Measurements from ENCODE around the gene EP400.
"Not testable (repeated sequence)": the region's sequence is repeated elsewhere in the genome, so short reads cannot be mapped to it uniquely, and the experiment has no call there.

Gene EP400

DNA sequence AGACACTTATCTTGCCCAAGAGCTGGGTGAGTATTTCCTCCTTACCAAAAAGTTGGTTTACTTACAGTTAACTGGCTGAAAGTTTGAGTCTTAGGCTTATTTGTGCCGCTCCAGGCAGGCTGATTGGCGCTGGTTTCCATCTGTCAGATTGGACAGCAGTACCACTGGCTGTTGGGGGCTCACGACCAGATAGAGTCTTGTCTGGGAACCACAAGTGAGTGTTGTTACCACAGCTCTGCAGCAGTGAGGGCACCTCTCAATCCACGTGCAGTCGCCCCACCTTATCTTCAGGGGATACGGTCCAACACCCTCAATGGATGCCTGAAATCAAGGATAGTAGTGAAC, 135.5 kb downstream of the EP400 start:
- no peak for DNase-seq (ENCODE audit: low spot score)

DNA sequence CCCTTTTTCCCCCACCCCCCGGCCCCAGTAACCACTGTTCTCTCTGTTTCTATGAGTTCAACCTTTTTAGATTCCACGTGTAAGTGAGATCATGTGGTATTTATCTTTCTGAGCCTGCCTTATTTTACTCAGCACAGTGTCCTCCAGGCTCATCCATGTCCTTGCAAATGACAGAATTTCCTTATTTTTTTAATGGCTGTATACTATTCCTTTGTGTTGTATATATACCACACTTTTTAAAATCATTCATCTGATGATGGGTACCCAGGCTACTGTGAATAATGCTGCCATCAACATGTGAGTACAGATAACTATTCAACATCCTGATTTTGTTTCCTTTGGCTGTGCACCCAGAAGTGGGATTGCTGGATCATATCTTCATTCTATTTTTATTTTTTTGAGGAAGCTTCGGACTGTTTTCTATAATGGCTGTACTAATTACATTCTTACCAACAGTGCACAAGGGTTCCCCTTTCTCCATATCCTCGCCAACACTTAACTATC, 139.7 kb downstream of the EP400 start:
- DNase-seq (ENCODE audit: low spot score): no peak

DNA sequence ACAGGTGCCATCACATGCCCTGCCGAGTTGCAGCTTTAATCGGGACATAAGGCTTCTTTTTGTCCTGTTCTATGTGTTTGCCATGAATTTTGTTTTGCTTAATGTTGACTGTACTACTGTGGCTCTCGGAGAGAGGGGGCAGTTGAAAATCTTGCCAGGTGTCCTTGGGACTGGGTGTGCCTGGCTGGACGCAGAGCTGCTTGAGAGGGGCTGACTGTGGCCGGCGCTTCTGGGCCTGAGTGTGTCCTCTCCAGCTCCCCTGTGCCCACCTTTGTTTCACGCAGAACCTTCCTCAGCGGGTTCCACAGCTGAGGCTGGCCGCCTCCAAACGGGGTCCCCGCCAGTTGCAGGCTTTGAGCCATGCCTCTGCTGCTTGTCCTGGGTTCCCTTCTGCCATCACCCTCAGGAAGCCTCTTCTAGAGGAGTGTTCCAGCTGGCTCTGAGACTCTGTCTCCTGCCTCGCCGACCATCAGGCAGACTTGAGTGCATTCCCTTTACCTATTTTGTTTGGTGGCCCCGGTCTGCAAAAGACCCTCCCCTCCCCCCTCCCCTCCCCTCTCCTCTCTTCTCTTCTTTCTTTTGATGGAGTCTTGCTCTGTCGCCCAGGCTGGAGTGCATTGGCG, 144.6 kb downstream of the EP400 start:
- no peak for DNase-seq (ENCODE audit: low spot score)

DNA sequence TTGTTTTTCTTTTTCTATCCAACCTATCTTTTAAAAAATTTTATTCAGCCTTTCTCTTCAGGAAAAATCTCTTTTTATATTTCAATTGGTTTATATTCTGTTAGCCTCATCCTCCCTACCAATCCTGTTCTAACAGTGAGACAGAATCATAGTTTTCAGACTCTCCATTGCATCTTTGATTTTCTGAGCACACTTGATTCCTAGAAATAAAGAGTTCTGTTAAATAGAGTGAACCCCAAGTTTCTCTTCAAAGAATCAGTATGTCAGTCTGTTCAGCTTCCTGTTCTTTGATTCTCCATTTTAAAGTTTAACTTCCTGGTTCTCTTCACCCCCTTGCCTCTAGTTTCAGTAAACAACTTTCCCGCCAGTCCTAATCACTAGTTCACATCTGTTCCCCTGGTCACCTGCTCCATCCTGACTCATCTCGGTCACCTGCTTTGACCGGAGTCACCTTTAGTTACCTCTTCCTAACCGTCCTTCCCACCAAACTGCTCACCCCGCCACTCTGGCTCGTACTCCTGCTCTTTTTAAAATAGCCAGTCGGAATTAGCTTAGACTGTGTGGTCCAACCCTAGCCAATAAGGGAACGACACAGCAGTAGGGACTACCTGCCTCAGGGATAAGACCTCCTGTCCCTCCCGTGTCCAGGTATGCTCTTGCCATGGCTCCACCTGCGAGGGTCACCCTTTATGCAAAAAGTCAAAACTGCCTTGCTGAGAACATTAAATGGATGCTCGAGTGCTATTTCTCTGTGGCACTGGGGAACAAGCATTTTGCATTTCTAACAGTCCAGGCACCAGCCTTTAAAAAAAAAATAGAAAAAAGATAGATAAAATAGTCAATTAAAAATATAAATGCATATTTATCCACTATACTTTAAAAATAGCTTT, 146.0 kb downstream of the EP400 start:
- DNase-seq (ENCODE audit: low spot score): no peak

DNA sequence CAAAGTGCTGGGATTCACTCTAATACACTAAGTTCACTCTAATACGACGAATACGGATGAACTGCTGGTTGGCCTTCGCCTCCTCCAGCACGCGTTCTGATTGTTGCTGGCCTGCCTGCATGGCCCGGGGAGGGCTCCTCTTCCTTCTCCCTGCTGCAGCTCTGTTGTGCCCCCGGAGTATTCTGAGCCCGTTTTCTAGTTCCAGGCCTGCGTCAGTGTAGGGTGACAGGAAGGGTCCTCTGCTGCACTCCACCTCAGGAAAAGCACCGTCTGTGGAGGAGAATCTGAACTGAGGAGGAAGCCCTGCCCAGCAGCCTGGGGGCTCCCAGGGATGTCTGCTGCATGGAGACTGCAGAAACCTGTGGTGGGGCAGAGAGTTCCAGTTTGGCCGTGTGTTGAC, 150.0 kb downstream of the EP400 start:
- DNase-seq (ENCODE audit: low spot score): no peak

DNA sequence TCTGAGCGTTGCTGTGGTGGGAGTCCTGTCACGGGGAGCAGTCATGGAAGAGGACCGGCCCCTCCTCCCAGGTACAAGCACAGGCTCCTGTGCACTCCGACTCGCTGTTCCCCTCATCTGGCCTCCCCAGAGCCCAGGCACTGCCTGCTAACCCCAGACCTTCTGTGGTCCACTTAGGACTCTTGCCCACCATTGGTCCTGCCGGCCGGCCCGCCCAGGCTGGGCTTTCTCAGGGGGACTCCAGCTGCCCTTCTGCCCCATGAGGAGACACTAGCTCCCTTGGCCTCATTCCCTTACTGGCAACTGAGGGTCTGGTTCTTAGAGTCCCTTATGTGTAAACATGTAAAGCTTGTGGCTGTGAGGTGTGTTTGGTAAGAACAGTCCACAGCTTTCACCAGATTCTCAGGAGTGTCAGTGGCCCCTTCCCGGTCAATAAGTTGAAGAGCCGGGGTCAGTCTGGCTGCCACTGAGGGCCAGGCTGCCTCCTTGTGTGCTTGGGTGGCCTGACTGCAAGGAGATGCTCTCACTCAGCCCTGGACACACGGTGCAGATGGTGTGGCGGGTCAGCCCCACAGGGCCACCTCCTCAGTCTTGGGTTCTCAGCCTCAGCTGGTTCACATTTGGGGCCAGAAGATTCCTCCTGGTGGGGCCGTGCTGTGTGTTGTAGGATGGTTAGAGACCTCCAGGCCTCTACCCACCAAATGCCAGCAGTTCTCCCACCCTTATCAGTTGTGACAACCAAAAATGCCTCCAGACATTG, 150.7 kb downstream of the EP400 start:
- DNase-seq (ENCODE audit: low spot score): no peak

DNA sequence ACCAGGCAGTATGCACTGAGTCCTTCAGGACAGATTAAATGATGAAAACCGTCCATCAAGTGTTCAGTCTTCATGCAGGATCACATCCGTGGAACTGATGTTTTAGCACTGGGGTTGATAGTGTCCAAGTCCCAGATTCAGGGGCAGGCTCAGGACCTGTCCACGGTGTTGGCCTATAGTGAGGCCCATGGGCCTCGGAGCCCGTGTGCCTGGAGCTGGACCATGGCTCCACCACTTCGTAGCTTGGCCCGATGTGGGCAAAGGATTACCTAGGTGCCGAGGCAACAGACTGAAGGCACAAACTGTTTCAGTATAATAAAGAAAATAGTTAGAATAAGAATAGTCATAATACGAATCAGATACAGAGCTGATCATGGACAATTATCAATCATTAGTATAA, 152.6 kb downstream of the EP400 start:
- no peak for DNase-seq (ENCODE audit: low spot score)

DNA sequence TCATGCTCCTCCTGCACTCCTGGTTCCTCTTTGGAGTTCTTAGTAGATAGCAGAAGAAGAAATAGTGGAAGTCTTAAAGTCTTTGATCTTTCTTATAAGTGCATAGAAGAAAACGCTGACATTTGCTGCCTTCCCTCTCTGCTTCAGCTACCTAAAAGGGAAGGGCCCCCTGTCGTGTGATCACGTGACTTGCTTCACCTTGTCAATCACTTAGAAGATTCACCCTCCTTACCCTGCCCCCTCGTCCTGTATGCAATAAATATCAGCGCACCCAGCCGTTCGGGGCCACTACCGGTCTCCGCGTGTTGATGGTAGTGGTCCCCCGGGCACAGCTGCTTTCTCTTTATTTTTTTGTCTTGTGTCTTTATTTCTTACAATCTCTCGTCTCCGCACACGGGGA, 153.3 kb downstream of the EP400 start:
- DNase-seq (ENCODE audit: low spot score): not testable (repeated sequence)

DNA sequence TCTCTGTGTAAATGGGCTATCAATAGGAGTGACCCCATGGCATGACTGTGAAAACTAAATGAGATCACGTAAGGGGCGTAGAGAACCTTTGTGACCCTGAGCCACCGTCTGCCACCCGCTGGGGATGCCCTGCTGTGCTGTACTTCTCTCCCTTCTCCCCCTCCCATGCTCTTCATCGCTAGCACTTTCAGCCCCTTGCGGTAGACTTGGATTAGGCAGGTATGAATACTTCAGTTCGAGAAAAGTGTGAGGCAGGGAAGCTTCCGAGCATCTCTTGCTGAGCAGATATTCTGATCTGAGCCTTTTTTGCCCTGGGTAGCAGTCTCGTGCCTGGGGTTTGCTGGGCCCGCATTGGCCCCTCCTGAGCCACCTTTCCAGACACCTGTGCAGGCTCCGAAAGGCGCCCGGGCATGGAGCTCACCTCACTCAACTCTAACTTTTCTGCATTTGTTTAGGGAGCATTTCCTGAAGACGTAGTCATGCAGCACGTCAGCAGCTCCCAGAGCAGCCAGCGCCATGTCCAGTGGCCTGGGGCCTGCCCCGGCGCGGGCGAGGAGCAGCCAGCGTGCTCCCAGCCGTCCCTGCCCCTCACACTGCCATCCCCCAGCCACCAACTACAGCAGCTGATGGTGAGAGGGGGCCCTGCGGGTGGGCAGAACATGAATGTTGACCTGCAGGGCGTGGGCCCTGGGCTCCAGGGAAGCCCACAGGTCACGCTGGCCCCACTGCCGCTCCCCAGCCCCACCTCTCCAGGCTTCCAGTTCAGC, 154.0 kb downstream of the EP400 start:
- no peak for DNase-seq (ENCODE audit: low spot score)

DNA sequence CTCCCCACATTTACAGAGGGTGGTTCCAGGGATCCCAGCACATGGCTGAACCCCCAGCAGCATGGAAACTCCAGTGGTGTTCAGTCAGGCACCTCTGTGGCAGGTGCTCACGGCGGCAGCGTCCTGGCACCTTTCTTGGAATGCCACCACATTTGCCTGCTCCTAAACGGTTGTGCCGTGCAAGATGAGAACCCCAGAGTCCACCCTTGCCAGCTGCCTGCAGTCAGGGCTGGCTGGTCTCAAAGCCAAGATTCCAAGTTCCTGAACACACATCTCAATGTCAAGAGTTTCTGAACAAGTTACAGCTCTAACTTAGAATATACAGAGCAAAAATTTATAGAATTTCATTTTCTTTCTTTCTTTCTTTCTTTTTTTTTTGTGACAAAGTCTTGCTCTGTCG, 155.7 kb downstream of the EP400 start:
- no peak for DNase-seq (ENCODE audit: low spot score)

DNA sequence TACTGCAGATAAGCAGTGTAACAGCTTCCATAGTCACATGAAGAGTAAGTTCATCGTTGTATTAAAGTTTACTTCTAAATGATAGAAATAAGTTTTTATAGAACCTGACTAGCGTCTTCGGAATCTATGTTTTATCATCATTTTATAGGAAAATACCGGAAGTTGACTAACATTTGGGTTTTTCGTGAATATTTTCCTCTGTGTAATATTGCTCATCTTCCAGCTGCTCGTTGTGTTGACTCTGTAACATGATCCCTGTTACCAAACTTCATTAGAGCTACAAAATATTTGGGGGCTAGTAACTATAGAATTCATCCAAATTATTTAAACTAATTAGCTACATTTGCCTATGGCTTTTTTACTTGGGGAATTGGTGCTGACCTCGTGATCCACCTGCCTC, 157.2 kb downstream of the EP400 start:
- DNase-seq (ENCODE audit: low spot score): no peak

DNA sequence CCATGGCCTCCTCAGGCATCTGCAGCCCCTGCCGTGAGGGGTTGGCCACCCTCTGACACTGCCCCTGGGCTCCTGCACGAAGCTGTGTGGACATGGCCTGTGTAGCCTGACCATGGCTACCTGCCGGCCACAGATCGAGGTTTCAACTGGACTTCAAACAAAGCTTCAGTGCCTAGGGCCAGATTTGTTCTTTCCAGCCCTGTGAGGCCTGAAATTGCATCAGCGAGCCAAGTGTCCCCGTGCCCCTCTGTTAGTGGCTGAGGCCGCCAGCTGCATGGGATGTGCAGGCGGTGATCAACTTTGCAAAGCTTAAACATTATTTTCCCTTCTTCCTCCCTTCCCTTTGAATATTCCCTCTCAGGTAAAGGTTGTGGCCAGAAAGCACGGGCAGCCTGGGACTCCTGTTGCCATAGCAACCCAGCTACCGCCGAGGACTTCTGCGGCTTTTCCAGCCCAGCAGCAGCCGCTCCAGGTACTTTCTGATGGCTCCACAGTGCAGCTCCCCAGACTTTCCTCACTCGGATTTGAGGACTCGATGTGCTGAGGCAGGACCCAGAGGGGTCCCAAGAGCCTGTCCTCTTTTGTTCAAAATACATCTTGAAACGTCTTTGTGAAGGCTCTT, 158.6 kb downstream of the EP400 start:
- no peak for DNase-seq (ENCODE audit: low spot score)

DNA sequence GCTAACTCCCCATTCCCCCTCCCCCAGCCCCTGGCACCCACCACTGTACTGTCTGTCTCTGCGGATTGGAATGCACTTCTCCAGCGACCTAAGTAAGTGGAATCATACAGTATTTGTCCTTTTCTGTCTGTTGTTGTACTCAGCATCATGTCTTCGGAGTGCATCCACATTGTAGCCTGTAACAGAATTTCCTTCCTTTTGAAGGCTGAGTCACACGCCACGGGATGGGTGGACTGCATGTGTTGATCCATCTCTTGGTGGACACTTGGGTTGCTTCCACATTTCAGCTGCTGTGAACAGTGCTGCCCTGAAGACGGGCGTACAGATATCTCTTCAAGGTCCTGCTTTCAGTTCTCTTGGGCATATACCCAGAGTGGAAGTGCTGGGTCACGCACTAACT, 160.0 kb downstream of the EP400 start:
- no peak for DNase-seq (ENCODE audit: low spot score)

DNA sequence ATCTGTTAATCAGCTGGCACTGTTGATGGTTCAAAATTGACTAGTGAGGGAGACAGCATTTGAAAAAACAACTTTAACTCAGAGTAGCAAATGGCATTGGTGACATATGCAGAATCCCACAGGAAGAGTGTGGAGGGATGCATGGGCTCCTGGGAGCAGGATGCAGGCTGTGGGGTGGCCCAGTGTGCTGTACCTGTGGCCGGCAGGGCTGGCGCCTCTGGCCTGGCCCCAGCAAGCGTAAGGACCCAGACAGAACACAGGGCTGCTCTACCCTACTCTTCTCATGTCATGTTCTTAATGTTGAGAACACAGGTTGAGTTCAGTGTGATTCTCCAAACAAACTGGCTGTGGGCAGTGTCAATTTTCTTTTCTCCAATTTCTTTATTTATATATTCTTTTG, 160.9 kb downstream of the EP400 start:
- no peak for DNase-seq (ENCODE audit: low spot score)

DNA sequence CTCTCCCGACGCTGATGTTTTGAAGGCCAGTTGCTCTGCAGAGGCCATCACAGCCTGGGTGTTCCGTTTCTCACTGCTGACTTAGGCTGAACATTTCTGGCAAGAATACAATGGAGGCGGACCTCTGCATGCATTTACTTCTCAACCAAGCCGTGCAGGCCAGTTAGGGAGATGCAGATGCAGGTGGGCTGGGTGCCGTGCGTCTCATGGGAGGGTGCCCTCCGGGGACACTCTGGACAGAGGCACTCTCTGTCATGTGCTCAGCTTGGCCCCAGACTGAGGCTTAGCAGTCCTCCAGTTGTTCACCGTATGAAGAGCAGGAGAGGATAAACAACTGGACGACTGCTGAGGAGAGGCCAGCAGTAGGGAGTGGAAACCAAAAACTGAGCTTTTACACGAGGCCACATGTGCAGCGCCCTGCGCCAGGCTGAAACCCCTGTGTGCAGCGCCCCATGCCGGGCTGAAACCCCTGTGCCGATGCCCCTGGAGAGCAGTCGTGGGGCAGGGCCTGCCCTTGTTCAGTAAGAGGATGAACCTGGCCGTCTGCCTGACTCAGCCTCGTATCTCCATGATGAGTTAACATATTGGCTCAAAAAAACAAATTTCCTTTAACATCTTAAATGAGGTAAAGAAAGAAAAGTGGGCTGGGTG, 162.0 kb downstream of the EP400 start:
- no peak for DNase-seq (ENCODE audit: low spot score)

DNA sequence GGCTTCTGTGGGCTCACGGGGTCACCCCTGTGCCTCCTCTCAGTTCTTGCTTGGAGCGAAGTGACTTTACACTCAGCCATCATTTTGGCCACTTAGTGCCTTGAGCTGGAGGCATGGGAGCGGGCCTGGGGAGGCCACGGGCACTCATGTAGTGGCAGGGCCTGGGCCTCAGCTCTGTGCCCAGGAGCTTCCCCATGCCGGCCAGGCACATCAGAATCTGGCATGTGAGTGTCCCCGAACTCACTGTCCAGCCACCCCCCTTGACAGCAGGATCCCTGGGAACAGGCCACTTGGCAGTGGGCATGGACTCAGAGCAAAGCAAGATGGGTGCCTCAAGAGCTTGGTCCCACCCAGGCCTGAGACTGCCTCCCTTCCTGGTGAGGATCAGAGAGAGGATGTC, 164.9 kb downstream of the EP400 start:
- no peak for DNase-seq (ENCODE audit: low spot score)

DNA sequence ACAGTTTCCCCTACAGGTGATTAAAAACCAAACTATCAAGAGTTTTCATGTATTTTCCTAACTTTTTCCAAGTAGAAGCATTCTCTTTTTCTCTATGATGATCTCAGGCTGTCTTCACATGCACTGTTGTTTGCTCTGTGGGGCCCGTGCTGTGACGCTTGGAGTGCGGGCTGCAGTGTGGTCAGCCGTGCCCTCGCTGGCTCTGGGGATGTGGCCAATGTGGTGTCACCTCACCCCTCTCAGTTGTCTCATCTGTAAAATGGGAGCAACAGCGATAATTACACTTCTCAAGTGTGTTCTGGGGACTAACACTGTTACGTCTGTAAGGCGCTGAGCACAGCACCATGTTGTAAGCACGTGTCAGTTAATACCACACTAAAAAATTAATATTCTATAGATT, 165.8 kb downstream of the EP400 start:
- DNase-seq (ENCODE audit: low spot score): no peak

DNA sequence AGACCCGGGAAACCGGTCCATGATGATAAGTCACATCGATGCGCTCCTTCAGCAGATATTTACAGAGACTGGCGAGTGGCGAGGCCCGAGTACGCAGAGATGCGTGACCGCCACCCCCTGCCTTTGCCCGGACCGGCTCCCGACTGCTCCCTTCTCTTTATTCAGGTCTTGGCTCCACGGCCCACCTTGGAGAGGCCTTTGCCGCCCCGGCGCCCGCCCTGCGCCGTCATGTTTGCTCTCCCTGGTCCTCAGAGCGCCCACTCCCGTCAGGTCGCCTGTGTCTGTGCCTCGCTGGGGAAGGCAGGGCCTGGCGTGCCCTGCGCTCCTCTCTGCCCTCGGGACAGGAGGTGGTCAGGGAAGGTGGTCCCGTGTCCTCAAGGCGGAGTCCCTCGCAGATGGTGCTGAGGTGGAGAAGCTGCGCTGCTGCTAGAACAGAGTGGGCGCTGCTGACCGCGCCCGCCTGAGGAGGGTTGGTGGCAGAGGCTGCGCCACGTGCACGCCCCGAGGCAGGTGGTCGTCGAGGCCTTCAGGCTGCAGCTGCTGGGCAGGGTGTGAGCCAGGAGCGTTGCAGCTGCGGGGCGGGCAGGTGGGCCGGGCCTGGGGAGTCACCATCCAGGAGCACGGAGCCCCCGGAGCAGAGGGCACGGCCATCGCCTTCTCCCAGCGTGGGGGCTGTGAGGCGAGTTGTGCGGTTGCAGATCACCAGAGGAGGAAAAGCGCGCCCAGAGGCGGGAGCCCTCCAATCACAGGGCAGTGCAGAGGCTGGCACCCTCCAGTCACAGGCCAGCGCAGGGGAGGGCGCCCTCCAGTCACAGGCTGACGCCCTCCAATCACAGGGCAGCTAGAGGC, 167.2 kb downstream of the EP400 start:
- no peak for DNase-seq (ENCODE audit: low spot score)

DNA sequence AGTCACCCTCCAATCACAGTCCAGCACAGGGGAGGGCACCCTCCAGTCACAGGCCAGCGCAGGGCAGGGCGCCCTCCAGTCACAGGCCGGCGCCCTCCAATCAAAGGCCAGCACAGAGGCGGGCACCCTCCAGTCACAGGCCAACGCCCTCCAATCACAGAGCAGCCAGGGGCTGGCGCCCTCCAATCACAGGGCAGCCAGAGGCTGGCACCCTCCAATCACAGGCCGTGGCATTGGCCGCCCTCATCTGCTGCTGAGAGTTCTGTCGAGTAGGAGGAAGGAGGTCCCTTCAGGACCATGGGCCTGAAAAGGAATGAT, 167.8 kb downstream of the EP400 start:
- DNase-seq (ENCODE audit: low spot score): no peak

DNA sequence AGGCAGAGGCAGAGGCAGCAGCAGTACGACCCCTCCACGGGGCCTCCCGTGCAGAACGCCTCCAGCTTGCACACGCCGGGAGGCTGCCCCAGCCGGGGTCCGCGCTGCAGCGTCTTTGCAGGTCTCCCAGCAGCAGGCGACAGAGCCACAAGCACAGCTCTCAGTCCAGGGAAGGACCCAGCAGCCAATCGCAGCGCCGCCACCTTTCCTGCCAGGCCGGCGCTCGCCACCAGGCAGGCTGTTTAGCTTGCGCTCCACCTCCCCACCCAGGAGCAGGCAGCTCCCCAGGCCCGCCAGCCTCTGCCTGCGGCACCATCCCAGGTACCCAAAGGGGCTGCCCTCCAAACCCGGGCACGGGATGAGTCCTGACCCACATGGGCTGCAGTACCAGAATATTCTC, 169.1 kb downstream of the EP400 start:
- no peak for DNase-seq (ENCODE audit: low spot score)
